NCI-H146 (cell line): ENCODE measurements around the gene RTKN.

Experiments used
- DNase-seq: peaks from one replicate; lab custom pipeline; 2025; lab: John Stamatoyannopoulos, UW

RTKN gene

GRCh38 chr2:74416778-74417177, 25.0 kb downstream of the RTKN start:
- no peak for DNase-seq

- no peak for DNase-seq
Observed at GRCh38 chr2:74415762-74416395, 25.9 kb downstream of the RTKN start.

- no peak for DNase-seq
Observed at GRCh38 chr2:74414881-74415761, 26.6 kb downstream of the RTKN start.

- DNase-seq: no peak
Observed at GRCh38 chr2:74414441-74414840, 27.3 kb downstream of the RTKN start.

- DNase-seq: no peak
Observed at GRCh38 chr2:74413001-74413698, 28.6 kb downstream of the RTKN start.

- DNase-seq: no peak
Observed at GRCh38 chr2:74407682-74408081, 34.1 kb downstream of the RTKN start.

- DNase-seq: no peak
Observed at GRCh38 chr2:74406035-74406434, 35.7 kb downstream of the RTKN start.

GRCh38 chr2:74401891-74402290, 39.8 kb downstream of the RTKN start:
- no peak for DNase-seq

- DNase-seq: no peak
Observed at GRCh38 chr2:74399785-74400184, 42.0 kb downstream of the RTKN start.

- no peak for DNase-seq
Observed at GRCh38 chr2:74396149-74396548, 45.6 kb downstream of the RTKN start.

GRCh38 chr2:74393525-74393924, 48.2 kb downstream of the RTKN start:
- DNase-seq: no peak

- no peak for DNase-seq
Observed at GRCh38 chr2:74392449-74392743, 49.3 kb downstream of the RTKN start.

- DNase-seq: peak; percentile 91
Observed at GRCh38 chr2:74391580-74392448, 49.9 kb downstream of the RTKN start.

GRCh38 chr2:74391209-74391579, 50.5 kb downstream of the RTKN start:
- peak; percentile 54 for DNase-seq

GRCh38 chr2:74390606-74391005, 51.1 kb downstream of the RTKN start:
- peak; percentile 34 for DNase-seq

- DNase-seq: no peak
Observed at GRCh38 chr2:74387346-74387745, 54.4 kb downstream of the RTKN start.

GRCh38 chr2:74385396-74385795, 56.3 kb downstream of the RTKN start:
- DNase-seq: no peak

- DNase-seq: no peak
Observed at GRCh38 chr2:74384051-74384450, 57.7 kb downstream of the RTKN start.

GRCh38 chr2:74383254-74383653, 58.5 kb downstream of the RTKN start:
- DNase-seq: no peak

- DNase-seq: no peak
Observed at GRCh38 chr2:74381751-74382150, 60.0 kb downstream of the RTKN start.

GRCh38 chr2:74379851-74380789, 61.6 kb downstream of the RTKN start, which contains the start of gene DCTN1:
Gene DCTN1, minus strand, starts transcription at chr2:74380311. Its CDS starts 274 bp downstream, at chr2:74380037.
- no peak for DNase-seq
